Kidney (tissue), 14 donors: Measurements from ENCODE around the gene DNLZ. TPM values are rescaled to one million over a fixed set of nuclear protein-coding genes. Genes with fewer than 3 reads are reported as not detected.

ENCODE experiments used
- DNase-seq, 5 donors: peaks; one replicate each; pipeline ENCODE4 v3.0.0-alpha.2; 2013 to 2020
- FAIRE-seq: peaks from 2 replicates; lab custom pipeline; 2012; peaks lifted over from hg19 to GRCh38; lab: Jason Lieb, UNC
- H3K27ac ChIP-seq, 2 donors: one replicate each; pipeline ENCODE4 v1.7.0; 2013; ENCODE audit warnings: low read depth in 2 of 2, low read length in 2 of 2, inconsistent platforms in 1 of 2
- H3K27me3 ChIP-seq: one replicate; pipeline ENCODE4 v1.7.1; 2013; ENCODE audit warnings: low read length, inconsistent platforms; ENCODE audit not compliant: control insufficient read depth, insufficient read depth
- H3K36me3 ChIP-seq, 3 donors: one replicate each; pipeline versions ENCODE4 v1.7.0 to v1.7.1; 2013; ENCODE audit warnings: low read length in 3 of 3, control low read depth in 1 of 3, inconsistent platforms in 1 of 3; ENCODE audit not compliant: insufficient read depth in 3 of 3, control insufficient read depth in 2 of 3
- H3K4me1 ChIP-seq, 3 donors: one replicate each; pipeline versions ENCODE4 v1.7.0 to v1.7.1; 2013; ENCODE audit warnings: low read length in 3 of 3, inconsistent platforms in 1 of 3, low read depth in 1 of 3; ENCODE audit not compliant: control insufficient read depth in 2 of 3, insufficient read depth in 2 of 3
- H3K4me3 ChIP-seq, 3 donors: one replicate each; pipeline versions ENCODE4 v1.7.0 to v1.8.1; 2013; ENCODE audit warnings: low read length in 3 of 3, control low read depth in 1 of 3, inconsistent platforms in 1 of 3
- H3K9ac ChIP-seq, 3 donors: one replicate each; pipeline versions ENCODE4 v1.7.0 to v1.7.1; 2013; ENCODE audit warnings: low read length in 3 of 3, control low read depth in 1 of 3, inconsistent platforms in 1 of 3
- H3K9me3 ChIP-seq, 3 donors: one replicate each; pipeline versions ENCODE4 v1.7.0 to v1.7.1; 2013; ENCODE audit warnings: low read length in 3 of 3, control low read depth in 1 of 3, inconsistent platforms in 1 of 3; ENCODE audit not compliant: control insufficient read depth in 2 of 3, insufficient read depth in 1 of 3
- intact Hi-C: fragments of 100-400 bp; cut with DNase I; formaldehyde crosslinking; loops from one replicate; pipeline ENCODE4 v1.11.1; 2022
- polyA plus RNA-seq: library from polyadenylated mRNA; stranded (reverse); fragments of 350-450 nt; fragmentation: Illumina TruSeq; extraction: RNeasy Lipid Tissue Mini Kit (QIAGEN cat#74804); gene quantifications from one replicate; pipeline ENCODE4 v1.2.3, GENCODE V29; 2014; ENCODE audit warnings: low read depth, low replicate concordance; ENCODE audit not compliant: insufficient read depth
- total RNA-seq: library from RNA; stranded (reverse); fragmentation: NEBNext Ultra II Directional; extraction: Animal tissue kit (Norgen Biotek cat#: 25700); gene quantifications from one replicate; pipeline ENCODE4 v1.2.1, GENCODE V29; 2021
- TF ChIP-seq, protein P1 (sequence below): IDR thresholded peaks from 3 replicates; pipeline ENCODE4 v1.5.1; 2012; ENCODE audit warnings: mild to moderate bottlenecking, moderate library complexity, borderline replicate concordance; ENCODE audit not compliant: insufficient read depth; ENCODE audit errors: extremely low read depth
- donor health status: control.
- donor health status: control.
- donor health status: control.
- donor health status: control.
- donor health status: control.
- donor health status: DM: yes; HTN: yes; CAD: no.
- donor health status: Normal renal cell carcinoma (clear cell type).

The DNLZ gene
- total and polyA plus RNA-seq, 2 donors from 2014 or later, result 22.1 to 30.4 TPM

DNA sequence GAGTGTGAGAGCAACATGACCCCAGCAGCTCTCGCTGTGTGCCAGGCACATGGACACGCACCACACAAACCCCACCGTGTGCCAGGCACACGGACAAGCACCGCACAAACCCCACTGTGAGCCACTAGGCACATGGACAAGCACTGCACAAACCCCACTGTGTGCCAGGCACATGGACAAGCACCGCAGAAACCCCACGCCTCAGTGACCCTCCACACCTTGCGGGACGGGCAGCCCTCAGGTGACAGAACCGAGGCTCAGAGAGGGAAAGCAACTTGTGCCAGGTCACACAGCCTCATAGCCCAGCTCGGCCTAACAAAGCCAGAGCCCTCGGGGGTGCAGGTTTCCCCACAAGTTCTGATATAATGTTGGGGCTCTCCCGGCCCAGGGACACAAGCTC, 38.2 kb downstream of the DNLZ start:
- Histone ChIP-seq H3K9me3 (no peaks in the 10 kb centered on the region), H3K4me1 (peaks cover 0 to 13% (median 0%) of the 10 kb centered on the region in 3 donors), H3K27ac (no peak overlapping the region), H3K27me3 (no peaks in the 10 kb centered on the region), H3K36me3 (no peaks in the 10 kb centered on the region), H3K4me3 (no peak overlapping the region), H3K9ac (no peak overlapping the region)
- FAIRE-seq (no peak), DNase-seq (peak in 1 of 5 donors; percentile 52)
- TF ChIP-seq, protein P1, sequence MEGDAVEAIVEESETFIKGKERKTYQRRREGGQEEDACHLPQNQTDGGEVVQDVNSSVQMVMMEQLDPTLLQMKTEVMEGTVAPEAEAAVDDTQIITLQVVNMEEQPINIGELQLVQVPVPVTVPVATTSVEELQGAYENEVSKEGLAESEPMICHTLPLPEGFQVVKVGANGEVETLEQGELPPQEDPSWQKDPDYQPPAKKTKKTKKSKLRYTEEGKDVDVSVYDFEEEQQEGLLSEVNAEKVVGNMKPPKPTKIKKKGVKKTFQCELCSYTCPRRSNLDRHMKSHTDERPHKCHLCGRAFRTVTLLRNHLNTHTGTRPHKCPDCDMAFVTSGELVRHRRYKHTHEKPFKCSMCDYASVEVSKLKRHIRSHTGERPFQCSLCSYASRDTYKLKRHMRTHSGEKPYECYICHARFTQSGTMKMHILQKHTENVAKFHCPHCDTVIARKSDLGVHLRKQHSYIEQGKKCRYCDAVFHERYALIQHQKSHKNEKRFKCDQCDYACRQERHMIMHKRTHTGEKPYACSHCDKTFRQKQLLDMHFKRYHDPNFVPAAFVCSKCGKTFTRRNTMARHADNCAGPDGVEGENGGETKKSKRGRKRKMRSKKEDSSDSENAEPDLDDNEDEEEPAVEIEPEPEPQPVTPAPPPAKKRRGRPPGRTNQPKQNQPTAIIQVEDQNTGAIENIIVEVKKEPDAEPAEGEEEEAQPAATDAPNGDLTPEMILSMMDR, result no peak
- intact Hi-C loops, result no loop called here

DNA sequence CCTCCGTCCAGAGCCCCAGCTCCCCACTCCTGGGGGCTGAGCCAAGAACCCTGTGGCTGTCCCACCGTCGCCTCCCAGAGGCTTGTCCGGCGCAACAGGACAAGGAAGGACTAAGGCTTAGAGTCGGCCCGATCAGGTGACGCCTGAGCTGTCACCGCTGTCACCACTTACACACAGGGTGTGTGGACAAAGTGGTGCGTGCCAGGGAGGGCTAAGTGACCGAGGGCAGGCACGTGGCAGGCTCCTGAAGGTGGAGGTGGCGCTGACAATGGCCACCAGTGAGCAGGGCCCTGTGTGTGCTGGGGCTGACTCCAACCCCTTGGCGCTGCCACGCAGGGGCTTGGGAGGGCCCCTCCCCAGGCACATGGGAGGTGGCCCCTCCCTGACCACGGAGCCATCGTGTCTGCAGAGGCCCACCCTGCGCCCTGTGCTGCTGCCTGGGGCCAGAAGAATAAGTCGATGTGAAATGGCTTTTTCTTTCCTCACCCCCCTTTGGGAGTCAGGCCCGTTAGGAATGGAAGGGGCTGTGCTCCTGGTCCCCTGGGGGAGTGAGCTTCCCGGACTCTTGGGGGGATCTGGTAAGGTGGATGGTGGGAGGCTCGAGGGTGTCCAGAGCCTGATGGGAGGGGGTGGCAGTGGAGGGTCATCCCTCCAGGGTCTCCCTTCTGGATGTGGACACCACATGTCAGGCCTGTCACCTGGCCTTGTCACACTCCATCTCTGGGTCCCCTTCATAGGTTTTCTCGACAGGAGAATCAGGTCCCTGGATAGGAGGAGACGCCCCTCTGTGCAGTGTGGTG, 38.8 kb downstream of the DNLZ start:
- no peak overlapping the region for H3K27ac ChIP-seq
- H3K27me3 ChIP-seq, result no peaks in the 10 kb centered on the region
- H3K9me3 ChIP-seq, result no peaks in the 10 kb centered on the region
- intact Hi-C loops, result no loop called here
- TF ChIP-seq, protein P1, result no peak
- no peaks in the 10 kb centered on the region for H3K36me3 ChIP-seq
- DNase-seq (peak in 1 of 5 donors; percentile 53), FAIRE-seq (no peak)
- H3K4me1 ChIP-seq, result peaks cover 0 to 13% (median 0%) of the 10 kb centered on the region in 3 donors
- H3K9ac ChIP-seq, result no peak overlapping the region
- no peak overlapping the region for H3K4me3 ChIP-seq

DNA sequence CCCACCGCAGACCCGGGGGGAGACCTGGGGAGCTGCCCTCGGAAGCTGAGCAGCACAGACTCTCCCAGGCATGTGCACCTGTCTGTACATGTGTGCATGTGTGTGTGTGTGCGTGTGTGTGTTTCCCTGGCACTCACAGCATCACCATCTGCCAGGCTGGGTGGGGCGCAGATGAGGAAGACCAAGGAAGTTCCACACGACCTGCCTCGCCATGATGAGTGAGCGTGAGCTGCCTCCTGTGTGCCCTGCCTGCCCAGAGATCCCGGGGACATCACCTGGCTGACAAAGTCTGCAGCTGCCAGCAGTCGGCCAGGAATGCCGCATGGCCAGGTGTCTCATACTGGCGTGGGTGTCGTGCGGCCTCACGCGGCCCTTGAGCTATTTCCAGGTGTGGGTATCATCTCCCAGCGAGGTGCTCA, 40.2 kb downstream of the DNLZ start:
- intact Hi-C loops, result no loop called here
- Histone ChIP-seq H3K27me3 (no peaks in the 10 kb centered on the region), H3K9ac (no peak overlapping the region), H3K27ac (no peak overlapping the region), H3K36me3 (no peaks in the 10 kb centered on the region), H3K4me1 (peaks cover 0 to 9% (median 0%) of the 10 kb centered on the region in 3 donors), H3K9me3 (no peaks in the 10 kb centered on the region), H3K4me3 (no peak overlapping the region)
- FAIRE-seq (no peak), DNase-seq (peak in 1 of 5 donors; percentile 62)
- TF ChIP-seq, protein P1, result no peak
